HG02870 (cell line): ENCODE results near the gene UGDH.
"Not testable (repeated sequence)": the region's sequence is repeated elsewhere in the genome, so short reads cannot be mapped to it uniquely, and the experiment has no call there.

Source experiments
- ATAC-seq: cut with Tn5 transposase; IDR thresholded peaks from one replicate; pipeline ENCODE4 v1.9.1; 2021; ENCODE audit warnings: mild to moderate bottlenecking, moderate library complexity; ENCODE audit not compliant: unreplicated experiment

The UGDH gene

DNA sequence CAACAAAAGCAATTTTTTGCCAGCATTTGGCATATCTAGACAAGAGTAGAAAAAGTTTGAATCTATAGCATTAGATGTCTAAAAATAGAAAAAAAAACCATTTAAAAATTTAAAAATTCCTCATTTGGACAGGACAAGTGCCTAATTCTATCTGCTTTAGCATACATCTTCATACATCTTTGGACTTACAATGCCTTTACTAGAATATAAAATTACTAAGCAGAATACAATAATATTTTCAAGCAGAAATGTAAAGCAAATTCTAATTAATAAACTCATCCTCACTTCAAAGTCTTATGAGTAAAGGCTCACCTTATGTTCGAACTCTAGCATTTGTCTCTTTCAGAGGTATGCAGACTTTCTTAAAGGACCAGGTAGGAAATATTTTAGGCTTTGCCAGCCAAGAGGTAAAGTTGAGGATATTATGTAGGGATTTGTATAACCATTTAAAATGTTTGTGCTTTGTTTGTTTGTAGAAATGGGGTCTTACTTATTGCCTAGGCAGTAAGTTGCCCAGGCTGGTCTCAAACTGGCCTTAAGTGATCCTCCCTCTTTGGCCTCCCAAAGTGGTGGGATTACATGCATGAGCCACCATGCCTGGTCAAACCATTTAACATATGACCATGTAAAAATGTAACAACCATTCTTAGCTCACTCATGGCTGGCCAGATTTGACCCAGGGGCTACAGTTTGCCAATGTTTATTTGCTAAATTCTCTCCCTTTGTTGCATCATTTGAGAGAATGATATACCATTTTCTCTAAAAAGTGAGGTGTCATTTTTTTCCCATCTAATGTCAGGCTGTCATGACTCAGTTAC, 29.1 kb downstream of the UGDH start:
- ATAC-seq: no peak

DNA sequence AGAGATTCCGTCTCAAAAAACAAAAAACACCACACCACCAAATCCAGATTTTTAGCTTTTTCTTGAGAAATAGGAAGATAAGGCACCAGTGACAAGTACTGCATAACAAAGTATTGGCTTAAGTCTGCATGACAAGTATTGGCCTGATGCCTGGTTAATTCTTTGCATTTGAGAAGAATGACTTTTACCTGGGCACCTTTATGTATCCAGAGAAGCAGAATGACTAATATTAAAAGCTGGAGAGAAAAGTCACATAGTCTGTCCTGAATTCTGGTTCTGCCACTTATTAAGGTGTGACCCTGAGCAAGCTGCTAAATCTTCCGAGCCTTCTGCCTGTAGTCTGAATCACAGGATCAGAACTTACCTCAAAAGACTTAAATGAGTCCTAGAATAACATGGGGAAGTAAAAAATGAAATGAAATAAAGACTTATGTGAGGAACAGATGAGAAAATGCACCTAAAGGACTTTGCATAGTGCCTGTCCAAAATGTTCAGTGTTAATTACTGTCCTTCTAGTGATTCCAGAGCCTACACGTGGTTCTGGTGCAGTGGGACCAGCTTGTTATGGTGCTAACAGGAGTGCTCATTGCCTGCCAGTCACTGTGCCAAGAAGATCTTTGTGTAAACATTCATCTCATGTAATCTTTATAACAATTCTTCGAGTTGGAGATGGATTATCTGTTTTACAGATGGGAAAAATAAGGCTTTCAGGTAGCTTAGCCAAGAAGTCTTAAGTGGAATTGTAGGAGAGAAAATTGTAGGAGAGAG, 31.6 kb downstream of the UGDH start:
- no peak for ATAC-seq

DNA sequence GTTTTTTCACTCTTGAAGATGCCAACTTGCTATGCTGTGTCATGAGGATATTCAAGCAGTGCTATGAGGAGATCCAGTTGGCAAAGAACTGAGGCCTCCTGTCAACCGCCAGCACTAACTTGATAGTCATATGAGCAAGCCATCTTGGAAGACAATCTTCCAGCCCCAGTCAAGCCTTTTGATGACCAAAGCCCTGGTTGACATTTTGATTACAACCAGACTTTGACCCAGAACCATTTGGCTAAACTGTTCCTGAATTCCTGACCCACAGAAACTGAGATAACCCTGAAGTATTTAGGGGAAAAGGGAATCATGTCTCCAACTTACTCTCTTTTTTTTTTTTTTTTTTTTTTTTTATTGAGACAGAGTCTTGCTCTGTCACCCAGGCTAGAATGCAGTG, 32.9 kb downstream of the UGDH start:
- no peak for ATAC-seq

DNA sequence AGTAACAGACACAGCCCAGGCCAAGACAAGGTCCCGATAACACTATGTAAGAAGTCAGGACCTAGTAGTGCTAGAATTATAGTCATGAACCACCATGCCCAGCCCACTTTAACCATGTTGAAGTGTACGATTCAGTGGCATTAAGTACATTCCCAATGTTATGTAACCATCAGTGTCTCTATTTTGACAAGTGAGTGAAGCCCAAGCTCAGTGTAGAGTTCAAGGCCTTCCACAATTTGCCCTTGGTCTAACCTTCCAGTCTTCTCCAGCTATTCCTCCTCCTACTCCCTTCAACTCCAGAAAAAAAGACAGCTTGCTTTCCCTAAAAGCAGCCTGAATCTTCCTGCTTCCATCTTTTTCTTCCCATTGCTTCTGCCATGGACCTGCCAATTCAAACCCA, 36.9 kb downstream of the UGDH start:
- no peak for ATAC-seq

DNA sequence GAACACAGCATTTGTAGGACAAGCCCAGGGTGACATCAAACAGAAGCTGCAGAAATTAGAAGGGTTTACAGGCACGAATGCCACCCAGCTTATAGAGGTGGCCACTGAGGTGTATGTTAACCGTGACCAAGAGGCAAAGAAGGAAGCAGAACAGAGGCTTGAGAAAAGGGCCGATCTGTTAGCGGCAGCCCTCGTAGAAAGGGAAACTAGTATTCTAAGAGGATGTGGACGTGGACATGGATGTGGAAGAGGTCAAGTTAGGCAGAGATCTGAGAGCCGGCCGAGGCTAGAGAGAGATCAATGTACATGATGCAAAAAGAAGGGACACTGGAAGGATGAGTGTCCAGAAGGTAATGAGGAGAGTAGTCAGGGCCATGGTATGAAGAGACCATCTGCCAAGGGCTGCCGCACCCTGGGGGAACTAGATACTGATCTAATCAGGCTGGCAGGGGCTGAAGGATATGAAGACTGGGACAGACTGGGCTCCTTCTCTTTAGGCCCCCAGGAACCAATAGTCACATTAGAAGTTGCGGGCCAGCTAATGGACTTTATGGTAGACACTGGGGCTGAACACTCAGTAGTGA, 40.9 kb downstream of the UGDH start:
- no peak for ATAC-seq

DNA sequence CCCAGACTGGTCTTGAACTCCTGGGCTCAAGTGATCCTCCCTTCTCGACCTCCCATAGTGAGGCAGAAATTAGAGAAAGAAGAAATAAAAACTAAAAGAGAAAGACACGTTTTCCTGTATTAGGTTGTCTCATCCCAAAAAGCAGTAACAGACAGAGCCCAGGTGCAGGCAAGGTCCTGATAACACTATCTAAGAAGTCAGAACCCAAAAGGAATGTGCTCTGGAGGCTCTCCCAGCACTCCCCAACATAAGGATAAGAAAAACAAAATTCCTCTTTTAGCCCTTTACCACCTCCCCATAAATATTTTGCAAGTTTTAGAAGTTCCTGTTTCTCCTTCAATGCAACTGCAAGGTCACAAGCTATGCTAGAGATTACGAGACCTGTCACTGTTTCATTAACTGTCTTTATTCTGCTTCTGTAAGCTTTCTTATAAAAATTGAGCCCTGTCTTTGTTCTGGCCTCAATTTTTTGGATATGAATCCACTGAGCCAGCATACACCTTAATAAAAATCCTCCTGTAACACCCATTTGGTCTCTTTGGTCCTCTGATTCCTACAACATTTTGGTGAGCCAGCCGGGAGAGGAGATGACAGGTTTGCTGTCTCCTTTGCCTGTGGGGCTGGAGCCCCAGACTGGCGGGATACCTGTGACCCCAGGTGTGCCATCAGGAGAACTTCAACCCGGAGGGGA, 42.5 kb downstream of the UGDH start:
- no peak for ATAC-seq

DNA sequence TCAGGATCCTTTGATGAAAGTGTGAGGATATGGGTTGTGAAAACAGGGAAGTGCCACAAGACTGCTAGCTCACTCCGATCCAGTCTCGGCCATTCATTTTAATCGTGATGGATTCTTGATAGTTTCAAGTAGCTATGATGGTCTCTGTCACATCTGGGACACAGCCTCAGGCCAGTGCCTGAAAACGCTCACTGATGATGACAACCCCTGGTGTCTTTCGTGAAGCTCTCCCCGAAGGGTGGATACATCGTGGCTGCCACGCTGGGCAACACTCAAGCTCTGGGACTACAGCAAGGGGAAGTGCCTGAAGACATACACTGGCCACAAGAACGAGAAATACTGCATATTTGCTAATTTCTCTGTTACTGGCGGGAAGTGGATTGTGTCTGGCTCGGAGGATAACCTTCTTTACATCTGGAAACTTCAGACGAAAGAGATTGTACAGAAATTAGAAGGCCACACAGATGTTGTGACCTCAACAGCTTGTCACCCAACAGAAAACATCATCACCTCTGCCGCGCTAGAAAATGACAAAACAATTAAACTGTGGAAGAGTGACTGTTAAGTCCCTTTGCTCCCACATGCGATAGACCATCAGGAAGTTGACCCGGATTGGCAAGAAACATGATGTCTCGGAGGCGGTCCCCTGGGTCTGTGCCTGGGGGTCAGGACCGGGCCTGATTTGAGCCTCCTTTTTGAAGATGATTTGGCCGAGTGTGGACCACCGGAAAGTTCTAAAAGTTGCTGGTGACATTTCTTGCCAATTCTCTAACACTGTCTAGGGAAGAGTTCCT, 46.1 kb downstream of the UGDH start:
- ATAC-seq: no peak

DNA sequence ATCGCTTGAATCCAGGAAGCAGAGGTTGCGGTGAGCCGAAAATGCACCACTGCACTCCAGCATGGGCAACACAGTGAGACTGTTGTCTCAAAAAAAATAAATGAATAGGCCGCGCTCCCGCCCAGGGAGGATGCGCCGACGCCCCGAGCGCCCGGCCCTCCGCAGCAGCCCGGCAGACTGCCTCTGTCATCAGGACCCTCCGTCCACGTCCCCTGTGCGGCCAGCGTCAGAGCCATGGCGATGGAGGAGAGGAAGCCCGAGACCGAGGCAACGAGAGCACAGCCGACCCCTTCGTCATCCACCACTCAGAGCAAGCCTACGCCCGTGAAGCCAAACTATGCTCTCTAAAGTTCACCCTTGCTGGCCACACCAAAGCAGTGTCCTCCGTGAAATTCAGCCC, 47.0 kb downstream of the UGDH start:
- no peak for ATAC-seq

DNA sequence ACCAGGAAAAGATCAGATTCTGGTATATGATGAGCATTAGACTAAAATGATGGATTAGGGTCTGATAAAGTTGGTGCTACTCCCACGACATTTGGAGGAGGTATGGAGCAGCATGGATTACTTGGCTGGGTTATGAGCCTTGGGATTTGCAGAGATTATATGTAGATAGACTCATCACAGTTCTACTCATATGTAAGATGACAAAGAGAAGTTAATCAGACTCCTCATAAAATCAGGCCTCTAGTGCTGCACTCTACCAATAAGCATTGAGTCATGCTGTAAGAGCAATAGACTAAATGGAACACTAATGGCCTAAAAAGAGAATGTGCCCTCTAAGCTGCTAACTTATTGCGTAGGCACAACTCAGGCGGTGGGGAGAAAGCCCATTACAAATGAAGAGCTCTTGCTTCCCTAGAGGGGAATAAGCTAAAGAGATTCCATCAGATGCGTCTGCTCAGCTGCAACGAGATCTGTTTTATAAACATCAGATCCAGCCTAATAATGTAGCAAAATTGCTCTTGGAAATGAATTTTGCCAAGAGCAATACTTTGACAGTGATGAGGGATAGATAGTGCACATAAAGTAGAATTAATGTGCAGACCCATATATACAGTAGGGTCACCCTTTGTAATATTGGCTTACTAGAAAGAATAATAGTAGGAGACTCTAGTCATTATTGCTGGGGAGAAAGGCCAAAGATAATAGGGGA, 50.9 kb downstream of the UGDH start:
- no peak for ATAC-seq

DNA sequence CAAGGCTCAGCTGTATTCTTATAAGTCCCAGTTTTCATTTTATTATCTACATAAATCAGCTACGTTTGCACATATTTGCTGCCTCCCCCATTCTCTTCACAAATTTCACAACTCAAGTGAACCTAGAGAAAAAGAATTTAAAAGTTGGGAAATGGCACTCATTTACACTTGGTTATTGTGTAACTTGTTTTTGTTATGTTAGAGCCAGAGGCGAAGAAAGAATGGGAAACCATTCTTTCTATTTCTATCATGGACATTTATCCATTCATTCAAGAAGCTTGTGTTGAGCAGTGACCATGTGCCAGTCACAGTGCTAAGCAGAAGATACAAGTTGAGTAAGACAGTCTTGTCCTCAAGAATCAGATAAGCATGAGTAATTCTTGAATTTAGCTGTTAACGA, 54.8 kb downstream of the UGDH start:
- no peak for ATAC-seq

DNA sequence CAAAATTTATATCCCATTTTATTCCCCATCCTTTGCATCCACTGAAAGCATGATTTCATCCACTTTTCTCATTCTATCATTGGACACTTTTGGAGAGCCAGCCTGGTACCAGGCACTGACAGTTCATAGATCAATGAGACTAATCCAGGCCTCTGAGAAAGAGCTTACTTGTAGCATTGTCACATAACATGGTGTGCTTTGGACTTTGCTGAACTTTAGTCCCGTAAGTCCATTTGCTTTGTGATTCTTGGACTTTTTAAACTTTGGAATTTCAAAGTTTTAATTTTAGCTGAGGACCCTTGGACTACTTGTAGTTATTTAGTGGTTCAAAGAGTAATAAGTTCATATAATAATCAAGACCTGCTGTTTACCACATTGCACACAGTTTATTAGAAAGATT, 56.8 kb downstream of the UGDH start:
- no peak for ATAC-seq

DNA sequence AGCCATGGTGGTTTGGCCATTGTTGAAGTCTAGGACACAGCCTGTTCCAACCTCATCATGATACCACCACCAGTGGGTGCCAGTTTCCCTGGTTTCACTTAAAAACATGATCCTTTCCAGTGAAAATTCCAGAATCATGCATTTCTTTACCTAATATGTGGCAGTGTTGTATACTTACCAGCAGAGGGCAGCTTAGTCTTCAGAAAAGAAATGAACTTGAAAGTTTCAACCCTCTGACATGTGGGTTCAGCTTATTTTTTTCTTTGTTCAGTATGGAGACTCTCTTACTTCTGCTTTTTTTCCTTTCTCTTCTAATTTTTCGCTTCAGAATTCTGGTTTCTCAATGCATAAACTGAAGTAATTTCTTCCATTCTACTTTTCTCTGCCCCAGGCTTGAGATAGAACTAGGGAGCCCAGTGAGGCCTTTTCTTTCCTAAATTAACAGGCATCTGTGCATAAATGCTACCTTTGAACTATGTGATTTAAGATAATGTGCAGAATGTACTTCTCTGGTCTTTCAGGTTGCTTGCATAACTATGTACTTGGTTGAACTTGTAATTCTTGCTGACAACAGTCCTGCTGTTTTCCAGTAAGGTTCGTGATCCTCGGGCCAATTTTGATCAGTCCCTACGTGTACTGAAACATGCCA, 57.7 kb downstream of the UGDH start:
- ATAC-seq: peak; percentile 76

DNA sequence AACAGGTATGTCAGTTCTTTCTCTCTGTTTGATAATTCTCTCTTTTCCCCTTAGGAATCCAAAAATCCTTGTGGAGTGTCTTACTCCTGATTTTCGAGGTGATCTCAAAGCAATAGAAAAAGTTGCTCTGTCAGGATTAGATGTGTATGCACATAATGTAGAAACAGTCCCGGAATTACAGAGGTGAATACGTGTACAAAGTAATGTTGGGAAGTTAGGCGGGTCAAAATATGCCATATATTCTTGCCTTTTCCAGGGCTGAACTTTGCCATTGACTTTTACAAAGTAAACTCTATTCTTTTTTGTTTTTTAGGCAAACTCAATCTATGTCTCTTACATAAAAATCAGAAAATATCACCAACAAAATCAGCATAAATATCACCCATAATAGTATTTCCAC, 59.8 kb downstream of the UGDH start:
- ATAC-seq: no peak

DNA sequence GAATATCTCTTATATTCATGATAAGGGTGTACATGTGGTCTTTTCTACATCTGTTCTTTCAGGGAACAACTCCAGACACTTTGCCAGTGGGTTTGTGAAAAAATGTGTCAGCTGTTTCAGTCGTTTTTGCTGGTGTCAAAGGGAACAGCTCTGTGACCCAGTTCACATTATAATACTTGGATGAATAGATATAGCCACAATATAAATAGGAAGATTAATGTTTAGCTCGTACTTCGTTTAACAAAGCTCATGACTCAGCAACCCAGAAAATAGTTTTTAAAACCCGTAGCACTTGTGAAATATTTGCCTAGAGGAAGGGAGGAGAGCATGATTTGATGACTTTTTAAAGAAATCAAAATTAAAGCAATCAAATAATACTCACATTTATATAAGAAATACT, 60.5 kb downstream of the UGDH start:
- ATAC-seq: no peak

DNA sequence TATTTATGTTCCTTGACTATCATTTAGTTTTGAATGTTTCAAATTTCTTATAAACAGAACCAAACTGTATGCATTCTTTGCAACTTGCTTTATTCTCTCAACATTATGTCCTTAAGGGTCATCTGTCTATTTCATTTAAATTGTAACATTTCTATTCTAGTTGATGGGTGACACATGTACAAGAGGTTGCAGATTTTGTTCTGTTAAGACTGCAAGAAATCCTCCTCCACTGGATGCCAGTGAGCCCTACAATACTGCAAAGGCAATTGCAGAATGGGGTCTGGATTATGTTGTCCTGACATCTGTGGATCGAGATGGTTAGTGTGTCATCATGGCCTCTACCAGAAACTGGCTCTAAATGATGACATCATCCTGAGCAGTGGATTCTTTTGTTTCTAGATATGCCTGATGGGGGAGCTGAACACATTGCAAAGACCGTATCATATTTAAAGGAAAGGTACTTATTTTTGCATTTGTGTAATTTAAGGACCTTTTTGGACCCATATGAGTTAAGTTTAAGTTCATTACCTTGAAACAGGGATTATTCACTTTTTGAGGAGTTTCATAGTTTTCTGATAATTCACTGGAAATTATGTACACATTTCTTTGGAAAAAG, 62.2 kb downstream of the UGDH start:
- no peak for ATAC-seq

DNA sequence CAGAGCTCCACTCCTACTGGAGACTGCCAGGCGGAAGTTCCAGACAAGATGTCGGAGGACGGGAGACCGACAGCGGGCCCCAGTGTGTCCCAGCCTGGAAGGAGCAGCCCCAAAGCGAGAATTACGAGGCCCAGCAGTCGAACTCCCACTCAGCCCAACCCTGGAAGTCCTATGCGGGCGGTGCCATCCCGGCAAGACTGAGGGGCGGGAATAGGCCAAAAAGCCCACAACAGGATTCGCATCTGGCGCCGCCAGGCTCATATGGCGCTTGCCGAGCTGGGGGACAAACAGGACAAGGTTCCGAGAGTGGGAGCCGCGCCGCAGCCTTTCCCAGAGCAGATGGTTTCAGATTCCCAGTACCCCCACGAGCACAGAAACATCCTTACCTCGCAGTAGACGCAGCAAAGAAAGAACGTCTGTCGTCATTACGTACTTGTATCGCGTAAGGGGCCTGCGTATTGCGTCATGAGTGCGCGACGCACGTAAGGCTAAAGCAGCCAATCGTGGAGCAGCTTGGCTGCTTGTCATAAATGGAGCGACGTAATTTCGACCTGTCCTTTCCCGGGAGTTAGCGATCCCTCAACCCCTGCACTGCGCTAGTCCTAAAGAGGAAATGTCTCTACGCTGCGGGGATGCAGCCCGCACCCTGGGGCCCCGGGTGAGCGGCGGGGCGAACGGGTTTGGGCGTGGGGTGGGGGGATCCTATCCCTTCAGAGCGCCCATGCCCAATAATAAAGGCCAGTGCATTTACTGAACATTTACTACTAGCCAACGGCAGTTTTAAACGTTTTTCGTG, 68.5 kb downstream of the UGDH start, which contains the start of the genes LIAS and RPL9:
Gene LIAS, plus strand, starts transcription at position 552 of the 796 bp plus-strand sequence. Its CDS starts 62 bp downstream, at position 614.
Gene RPL9, minus strand, starts transcription at position 418 of the 796 bp plus-strand sequence. CDS start 483 bp downstream, outside the sequence.
- peak; percentile 81 for ATAC-seq

DNA sequence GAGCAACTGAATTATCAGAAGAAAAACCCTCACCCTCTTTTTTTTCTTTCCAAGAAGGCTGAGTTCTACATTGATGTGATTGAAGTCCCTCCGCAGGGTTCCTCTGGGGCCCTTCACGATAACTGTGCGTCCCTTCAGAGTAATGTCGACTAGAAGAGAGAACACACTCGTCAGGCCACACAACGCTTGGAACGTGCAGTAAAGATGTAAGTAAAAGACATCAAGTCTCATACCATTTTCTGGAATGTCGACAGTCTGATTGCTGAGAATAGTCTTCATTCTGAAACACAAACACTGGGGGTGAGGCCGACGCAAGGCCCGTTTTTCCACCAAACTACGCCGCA, 69.1 kb downstream of the UGDH start:
- not testable (repeated sequence) for ATAC-seq
